Amniotic stem cell (primary cell): Measurements from ENCODE around the gene MTHFD1.

Experiments used
- DNase-seq: peaks from one replicate; lab custom pipeline; 2025; lab: John Stamatoyannopoulos, UW

Gene MTHFD1

GRCh38 chr14:64495252-64495651 lies 107.1 kb downstream of the MTHFD1 start:
- no peak for DNase-seq

DNA sequence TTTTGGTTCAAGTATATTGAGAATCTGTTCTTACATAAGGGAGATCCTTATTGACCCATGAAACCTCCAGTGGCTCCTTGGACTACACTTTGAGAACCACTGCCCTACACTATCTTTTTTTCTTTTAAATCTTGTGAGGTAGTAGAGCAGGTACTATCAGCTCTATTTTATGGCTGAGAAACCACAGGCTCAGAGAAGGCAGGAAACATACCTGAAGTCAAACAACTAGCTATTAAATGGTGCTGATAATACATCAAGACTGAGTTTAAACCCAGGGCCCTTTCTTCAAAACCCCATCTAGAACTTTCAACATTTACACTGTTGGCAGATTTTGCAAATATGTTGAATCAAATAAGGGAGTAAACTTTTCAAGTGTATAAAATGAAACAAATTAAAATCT lies 108.6 kb downstream of the MTHFD1 start:
- DNase-seq: no peak

DNA sequence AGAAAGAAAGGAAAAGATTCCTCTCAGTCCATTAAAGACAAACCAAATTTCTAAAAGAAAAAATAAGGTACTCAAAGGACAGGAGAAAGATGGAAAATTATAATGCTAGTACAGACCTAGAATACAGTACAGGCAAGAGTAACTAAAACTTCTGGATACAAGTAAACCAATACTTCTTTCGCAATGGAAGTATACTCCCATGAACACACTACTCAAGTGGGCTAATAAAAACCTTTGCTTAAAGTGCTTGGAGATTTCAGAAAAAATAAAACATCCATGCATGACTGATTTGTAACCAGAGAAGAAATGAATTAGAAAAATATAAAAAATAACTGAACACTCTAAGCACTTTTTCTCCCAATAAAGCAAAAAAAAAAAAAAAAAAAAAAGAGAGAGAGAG lies 111.9 kb downstream of the MTHFD1 start:
- no peak for DNase-seq

DNA sequence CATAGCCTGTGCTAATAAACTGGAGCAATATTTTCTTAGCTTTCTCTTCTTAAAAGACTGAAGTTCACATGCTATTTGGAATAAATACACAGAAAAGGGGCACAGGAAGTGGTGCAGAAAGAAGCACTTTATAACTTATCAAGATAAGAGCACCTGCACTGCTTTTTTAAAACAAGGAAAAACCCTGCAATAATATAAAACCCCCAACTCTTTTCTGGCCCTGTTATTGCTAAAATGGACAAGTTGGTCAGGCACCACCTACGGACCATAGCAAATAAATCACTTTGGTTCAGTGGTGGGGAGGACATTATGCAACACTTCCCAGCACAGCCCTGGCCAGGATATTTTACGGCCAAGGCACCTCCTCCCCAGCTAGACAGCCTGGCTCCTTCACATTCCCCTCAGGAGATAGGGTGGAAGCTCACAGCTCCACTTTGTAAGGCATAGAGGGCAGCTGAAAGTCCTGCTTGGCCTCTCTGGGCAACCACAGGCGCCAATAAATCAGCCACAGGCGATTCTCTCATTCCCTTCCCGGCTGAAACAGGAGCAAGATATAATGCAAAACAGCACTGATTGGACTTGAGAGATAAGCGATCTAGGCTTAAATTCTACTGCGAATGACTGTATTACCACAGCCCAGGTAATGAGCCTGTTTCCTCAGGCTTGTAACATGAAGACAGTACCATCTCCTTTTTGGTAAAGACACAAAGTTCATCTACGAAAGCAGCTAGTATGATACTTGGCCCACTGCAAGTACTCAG lies 113.4 kb downstream of the MTHFD1 start:
- no peak for DNase-seq

GRCh38 chr14:64502456-64502855 lies 114.3 kb downstream of the MTHFD1 start:
- DNase-seq: no peak

GRCh38 chr14:64502887-64503433 lies 114.8 kb downstream of the MTHFD1 start:
- no peak for DNase-seq

DNA sequence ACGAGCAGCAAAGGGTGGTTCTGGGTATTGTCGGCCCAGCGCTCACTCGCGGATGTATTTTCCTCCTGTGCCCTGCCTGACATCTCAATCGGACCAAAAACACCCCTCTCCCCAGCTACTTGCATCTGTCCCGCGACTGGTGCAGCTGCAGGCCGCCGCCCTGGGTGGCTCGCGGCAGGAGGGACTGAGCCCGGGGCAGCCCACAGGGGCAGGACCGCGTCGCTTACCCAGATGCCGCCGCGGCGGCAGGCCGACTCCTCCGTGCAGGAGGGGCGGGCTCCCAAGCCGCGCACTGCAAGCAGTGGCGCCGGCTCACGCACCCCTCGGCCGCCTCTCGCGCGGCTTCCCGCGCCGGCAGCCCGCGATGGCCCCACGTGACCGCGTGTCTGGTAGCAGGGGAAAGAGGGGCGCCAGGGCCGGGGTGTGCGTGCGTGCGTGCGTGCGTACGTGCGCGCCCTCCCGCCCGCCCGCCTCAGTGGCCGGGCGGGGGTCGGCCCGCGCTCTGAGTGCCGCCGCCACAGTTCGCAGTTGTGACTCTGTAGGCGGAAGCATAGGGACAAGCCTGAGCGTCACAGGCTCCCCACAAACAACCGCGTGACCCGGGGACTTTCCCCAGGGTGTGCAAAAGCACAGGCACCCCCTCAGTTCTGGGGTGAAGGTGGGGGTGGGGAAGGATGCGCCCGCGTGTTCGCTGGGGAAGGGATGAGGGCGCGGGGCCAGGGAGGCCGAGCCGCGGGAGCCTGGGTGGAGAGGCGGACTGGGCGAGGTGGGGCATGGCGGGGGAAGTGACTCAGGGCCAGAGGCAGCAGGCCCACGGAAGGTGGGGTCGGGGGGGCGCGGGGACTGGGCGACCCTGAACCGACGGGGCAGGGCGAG lies 115.5 kb downstream of the MTHFD1 start, which contains the start of gene ZBTB25:
Gene ZBTB25, minus strand, starts transcription at position 405 of the 876 bp plus-strand sequence. CDS start 13,305 bp downstream, outside the sequence.
- peak; percentile 87 for DNase-seq

DNA sequence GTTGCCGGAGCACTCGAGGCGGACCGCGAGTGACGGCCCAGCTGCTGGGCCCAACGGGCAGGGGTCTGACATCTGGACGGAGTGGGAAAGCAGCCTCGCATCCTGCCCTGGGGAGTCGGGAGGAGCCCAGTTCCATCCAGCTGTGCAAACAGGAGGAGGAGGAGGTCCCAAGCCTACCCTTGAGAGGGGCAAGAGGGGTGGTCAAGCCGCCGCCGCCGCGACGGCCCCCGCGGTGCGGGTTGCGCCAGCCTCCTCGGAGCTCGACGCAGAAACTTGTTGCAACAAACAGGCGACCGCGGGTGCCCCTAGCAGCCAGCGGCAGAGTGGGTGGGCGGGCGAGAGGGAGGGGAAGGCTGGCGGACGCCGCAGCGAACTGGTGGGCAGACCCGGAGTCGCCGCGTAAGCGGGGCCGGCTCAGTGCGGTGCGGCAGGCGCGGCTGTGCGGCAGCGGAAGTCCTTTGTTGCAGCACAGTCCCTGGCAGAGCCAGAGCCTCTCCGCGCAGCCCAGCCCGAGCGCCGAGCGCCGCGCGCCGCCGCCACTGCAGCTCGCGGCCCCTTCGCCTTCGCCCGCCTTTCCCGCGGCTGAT lies 116.2 kb downstream of the MTHFD1 start, which contains the start of gene ZBTB1:
Gene ZBTB1, plus strand, starts transcription at position 461 of the 587 bp plus-strand sequence. CDS start 16,735 bp downstream, outside the sequence.
- peak; percentile 49 for DNase-seq

DNA sequence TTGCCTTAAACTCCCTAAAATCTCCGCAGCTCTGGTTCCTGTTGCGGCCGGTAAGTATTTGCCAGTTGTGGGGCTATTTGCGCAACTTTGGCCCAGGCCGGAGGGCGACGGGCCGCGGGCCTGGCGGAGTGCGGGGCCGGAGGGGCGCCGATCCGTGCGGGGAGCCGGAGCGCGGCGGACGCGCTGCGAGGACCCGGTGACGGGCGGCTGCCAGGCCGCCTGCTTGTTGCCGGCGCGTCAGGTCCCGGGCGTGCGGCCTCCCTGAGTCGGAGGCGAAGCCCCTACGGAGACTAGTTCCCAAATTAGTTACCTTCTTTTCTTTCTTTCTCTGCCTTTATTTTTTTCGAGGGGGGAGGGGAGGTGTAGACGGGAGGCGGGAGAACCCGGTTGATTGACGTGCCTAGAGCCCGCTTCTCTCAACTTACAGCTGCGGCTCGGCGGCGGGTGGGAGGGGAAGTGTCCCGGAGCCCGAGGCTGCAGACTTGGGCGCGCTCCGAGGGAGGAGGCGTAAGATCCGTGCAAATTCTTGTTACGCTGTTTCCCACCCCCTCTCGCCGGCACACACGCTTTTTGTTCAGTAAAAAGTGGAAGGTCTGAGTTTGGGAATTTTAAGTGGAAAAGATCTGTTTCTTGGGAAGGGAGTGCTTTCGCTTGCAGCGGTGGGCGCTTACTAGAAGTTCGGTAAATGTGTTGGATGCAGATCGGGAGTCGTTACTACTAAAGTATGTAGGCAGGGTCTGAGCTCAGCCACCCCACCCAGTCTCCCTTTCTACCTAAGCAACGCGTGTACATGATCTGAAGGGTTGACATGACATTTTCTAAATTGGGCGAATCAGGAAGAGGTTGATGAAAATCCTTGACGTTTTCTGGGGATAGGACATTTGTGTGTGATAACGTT lies 117.0 kb downstream of the MTHFD1 start:
- DNase-seq: peak; percentile 80

GRCh38 chr14:64506721-64507120 lies 118.6 kb downstream of the MTHFD1 start:
- DNase-seq: no peak

DNA sequence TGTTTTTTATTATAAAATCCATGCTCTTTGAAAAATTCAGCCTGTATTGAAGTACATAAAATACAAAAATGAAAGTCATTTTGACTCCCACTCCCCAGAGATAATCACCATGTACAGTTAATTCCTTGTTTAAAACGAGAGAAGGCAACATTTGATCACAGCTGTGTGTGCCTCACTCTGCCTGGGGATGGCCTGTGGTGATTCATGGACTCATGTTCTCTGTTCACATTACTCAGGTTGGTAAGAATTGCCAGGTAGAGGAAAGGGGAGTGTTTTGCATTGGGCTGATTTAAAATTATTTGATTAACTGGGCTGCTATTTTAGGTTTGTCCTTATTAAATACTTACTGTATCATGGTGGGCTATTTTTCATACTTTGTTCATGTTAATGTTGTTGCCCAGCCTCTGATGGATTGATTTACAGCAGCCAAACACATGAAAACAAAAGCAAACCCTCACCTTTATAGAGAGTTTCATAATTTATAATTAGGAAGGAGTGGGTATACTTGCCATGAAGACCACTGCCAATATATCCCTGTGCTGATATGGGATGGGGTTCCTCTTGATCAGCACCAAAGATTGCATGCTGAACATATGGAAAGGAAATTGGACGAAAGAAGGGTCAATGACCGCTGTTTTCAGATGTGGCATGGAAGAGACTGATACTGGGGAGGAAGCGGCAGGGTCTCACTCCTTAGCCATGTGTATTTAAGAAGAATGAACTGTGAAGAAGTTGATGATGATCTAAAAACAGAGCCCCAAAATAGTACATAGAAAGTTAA lies 119.4 kb downstream of the MTHFD1 start:
- no peak for DNase-seq

DNA sequence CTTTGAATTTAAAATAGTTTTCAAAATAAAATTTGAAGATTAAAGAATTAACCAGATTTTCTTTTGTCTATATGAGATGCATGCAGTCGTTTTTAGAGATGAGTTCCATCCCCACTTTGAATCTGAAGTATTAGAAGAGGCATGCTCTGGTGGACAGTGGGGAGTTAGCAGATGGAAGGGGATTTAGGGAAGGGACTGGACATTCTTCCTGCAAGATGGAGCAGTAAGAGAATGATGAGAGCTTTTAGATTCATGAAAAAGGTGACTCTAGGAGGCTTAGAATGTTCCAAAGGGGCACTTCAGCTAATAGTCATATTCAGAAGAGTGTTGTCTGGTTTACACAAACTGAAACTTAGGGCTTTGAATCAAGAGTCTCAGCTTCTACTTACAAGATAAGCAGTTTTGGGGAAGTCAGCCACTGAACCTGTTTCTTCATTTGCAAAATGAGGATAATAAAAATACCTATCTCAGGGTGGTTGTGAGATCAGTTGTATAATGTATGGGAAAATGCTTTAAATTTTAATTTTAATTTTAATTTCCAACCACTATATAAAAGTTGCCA lies 120.1 kb downstream of the MTHFD1 start:
- DNase-seq: no peak

DNA sequence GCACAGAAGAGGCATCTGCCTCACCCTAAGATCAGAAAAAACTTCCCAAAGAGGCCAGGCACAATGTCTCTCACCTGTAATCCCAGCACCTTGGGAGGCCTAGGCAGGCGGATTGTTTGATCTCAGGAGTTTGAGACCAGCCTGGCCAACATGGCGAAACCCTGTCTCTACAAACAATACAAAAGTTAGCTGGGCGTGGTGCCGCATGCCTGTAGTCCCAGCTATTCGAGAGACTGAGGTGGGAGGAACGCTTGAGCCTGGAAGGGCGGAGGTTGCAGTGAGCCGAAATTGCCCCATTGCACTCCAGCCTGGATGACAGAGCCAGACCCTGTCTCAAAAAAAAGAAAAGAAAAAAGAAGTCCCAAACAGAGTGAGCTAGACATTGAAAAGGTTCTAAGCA lies 120.9 kb downstream of the MTHFD1 start:
- DNase-seq: no peak
